HEK293 (cell line): Measurements from ENCODE around the gene NUDT13.

Source experiments
- CTCF ChIA-PET: fragments of 350-600 bp; formaldehyde crosslinking; extraction: SDS; loops from one replicate; lab custom pipeline; 2021; ENCODE audit warnings: antibody characterized with exemption; lab: Yijun Ruan, JAX
- POLR2A ChIA-PET: fragments of 300-600 bp; formaldehyde crosslinking; extraction: SDS; loops from one replicate; lab custom pipeline; 2020; ENCODE audit warnings: antibody characterized with exemption, inconsistent platforms; lab: Yijun Ruan, JAX
- H3K27ac ChIP-seq: fragments of 200-500 bp; sonication (Bioruptor generic); 2 replicates; pipeline ENCODE4 v1.5.1; 2014; ENCODE audit warnings: low read depth, low read length, control low read depth, inconsistent platforms; ENCODE audit errors: extremely low read depth
- H3K36me3 ChIP-seq, 2 experiments: fragments of 200-500 bp in 1 of 2; sonication (Bioruptor generic) in 1 of 2; 1 replicate in 1 of 2; 2 replicates in 1 of 2; pipeline ENCODE4 v1.5.1; 2014 to 2017; ENCODE audit warnings: inconsistent platforms in 2 of 2, low read length in 2 of 2; ENCODE audit not compliant: control insufficient read depth in 2 of 2, insufficient read depth in 1 of 2
- H3K4me1 ChIP-seq: fragments of 200-500 bp; sonication (Bioruptor generic); 2 replicates; pipeline ENCODE4 v1.5.1; 2014; ENCODE audit warnings: mild to moderate bottlenecking, low read length, inconsistent platforms; ENCODE audit not compliant: control insufficient read depth, insufficient read depth
- H3K4me3 ChIP-seq: 2 replicates; pipeline ENCODE4 v1.5.1; 2011; ENCODE audit warnings: low read depth, mild to moderate bottlenecking, control low read depth, low read length, moderate library complexity
- H3K9me3 ChIP-seq: fragments of 200-500 bp; sonication (Bioruptor generic); 2 replicates; pipeline ENCODE4 v1.5.1; 2014; ENCODE audit warnings: low read depth, low read length, inconsistent platforms; ENCODE audit not compliant: control insufficient read depth, insufficient read depth
- ZBTB11 ChIP-seq: fragments of 450-650 bp; formaldehyde crosslinking; conservative IDR thresholded peaks from 2 replicates; pipeline ENCODE4 v1.5.1; 2016; ENCODE audit warnings: low read depth, missing biosample characterization, missing genetic modification characterization
- ZNF350 ChIP-seq: fragments of 450-650 bp; formaldehyde crosslinking; IDR thresholded peaks from 2 replicates; pipeline ENCODE4 v1.5.0; 2017; ENCODE audit warnings: missing biosample characterization, mild to moderate bottlenecking, missing genetic modification characterization
- ZNF362 ChIP-seq: fragments of 450-650 bp; formaldehyde crosslinking; IDR thresholded peaks from 2 replicates; pipeline ENCODE4 v1.5.1; 2016; ENCODE audit warnings: missing biosample characterization, missing genetic modification characterization
- ZNF510 ChIP-seq: fragments of 450-650 bp; formaldehyde crosslinking; IDR thresholded peaks from 2 replicates; pipeline ENCODE4 v1.5.1; 2018; ENCODE audit warnings: mild to moderate bottlenecking, missing genetic modification characterization, missing biosample characterization; ENCODE audit not compliant: insufficient replicate concordance
- ZNF624 ChIP-seq: fragments of 450-650 bp; formaldehyde crosslinking; IDR thresholded peaks from 2 replicates; pipeline ENCODE4 v1.5.1; 2017; ENCODE audit warnings: missing biosample characterization, missing genetic modification characterization
- ZNF785 ChIP-seq: fragments of 450-650 bp; formaldehyde crosslinking; IDR thresholded peaks from 2 replicates; pipeline ENCODE4 v1.5.1; 2016; ENCODE audit warnings: missing biosample characterization, missing genetic modification characterization
- TF ChIP-seq, protein P1 (sequence below): fragments of 450-650 bp; formaldehyde crosslinking; IDR thresholded peaks from 2 replicates; pipeline ENCODE4 v1.5.0; 2017; ENCODE audit warnings: missing biosample characterization, missing genetic modification characterization, borderline replicate concordance
- TF ChIP-seq, protein P2 (sequence below): fragments of 450-650 bp; formaldehyde crosslinking; IDR thresholded peaks from 2 replicates; pipeline ENCODE4 v1.5.1; 2016; ENCODE audit warnings: missing biosample characterization, missing genetic modification characterization

NUDT13 gene

GRCh38 chr10:73119457-73119856, 9.2 kb downstream of the NUDT13 start:
- TF ChIP-seq ZNF350 (tag by site-specific recombination): no peak
- TF ChIP-seq, protein P1, sequence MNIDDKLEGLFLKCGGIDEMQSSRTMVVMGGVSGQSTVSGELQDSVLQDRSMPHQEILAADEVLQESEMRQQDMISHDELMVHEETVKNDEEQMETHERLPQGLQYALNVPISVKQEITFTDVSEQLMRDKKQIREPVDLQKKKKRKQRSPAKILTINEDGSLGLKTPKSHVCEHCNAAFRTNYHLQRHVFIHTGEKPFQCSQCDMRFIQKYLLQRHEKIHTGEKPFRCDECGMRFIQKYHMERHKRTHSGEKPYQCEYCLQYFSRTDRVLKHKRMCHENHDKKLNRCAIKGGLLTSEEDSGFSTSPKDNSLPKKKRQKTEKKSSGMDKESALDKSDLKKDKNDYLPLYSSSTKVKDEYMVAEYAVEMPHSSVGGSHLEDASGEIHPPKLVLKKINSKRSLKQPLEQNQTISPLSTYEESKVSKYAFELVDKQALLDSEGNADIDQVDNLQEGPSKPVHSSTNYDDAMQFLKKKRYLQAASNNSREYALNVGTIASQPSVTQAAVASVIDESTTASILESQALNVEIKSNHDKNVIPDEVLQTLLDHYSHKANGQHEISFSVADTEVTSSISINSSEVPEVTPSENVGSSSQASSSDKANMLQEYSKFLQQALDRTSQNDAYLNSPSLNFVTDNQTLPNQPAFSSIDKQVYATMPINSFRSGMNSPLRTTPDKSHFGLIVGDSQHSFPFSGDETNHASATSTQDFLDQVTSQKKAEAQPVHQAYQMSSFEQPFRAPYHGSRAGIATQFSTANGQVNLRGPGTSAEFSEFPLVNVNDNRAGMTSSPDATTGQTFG: no peak
- no peaks in the 10 kb centered on the region for H3K9me3 ChIP-seq
- H3K36me3 ChIP-seq: peaks cover 10 to 23% of the 10 kb centered on the region in 2 experiments; a peak in 2 of 3 replicates
- CTCF ChIA-PET: no interaction called here
- no peak overlapping the region for H3K4me3 ChIP-seq
- no peak overlapping the region for H3K27ac ChIP-seq
- POLR2A ChIA-PET: no interaction called here
- H3K4me1 ChIP-seq: no peaks in the 10 kb centered on the region

GRCh38 chr10:73119952-73120351, 9.7 kb downstream of the NUDT13 start:
- ChIA-PET POLR2A (no interaction called here), CTCF (no interaction called here)
- Histone ChIP-seq H3K27ac (no peak overlapping the region), H3K36me3 (peaks cover 10 to 22% of the 10 kb centered on the region in 2 experiments; a peak in 2 of 3 replicates), H3K4me1 (no peaks in the 10 kb centered on the region), H3K9me3 (no peaks in the 10 kb centered on the region), H3K4me3 (no peak overlapping the region)
- TF ChIP-seq ZBTB11 (no peak), ZNF362 (tag by site-specific recombination) (no peak)

DNA sequence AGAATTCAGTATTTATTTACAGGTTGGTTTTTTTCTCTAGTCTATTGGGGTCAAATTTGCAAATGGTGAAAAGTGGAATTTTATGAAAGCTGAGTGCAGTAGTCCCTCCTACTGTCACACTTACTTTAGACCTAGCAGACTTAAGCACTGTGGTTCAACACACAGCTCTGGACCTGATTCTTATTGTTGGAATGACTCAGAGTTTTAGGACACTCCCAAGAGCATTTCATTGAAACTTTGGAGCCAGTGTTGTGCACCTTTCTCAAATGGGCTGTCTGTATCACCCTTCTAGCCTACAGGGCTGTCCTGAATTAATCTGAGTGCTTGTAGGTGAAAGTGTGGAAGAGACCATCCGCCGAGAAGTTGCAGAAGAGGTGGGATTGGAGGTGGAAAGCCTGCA, 16.1 kb downstream of the NUDT13 start:
- H3K4me1 ChIP-seq: no peaks in the 10 kb centered on the region
- POLR2A ChIA-PET: no interaction called here
- no peak overlapping the region for H3K27ac ChIP-seq
- no peaks in the 10 kb centered on the region for H3K9me3 ChIP-seq
- TF ChIP-seq ZNF510 (tag by site-specific recombination): no peak
- TF ChIP-seq ZNF624 (tag by site-specific recombination): no peak
- TF ChIP-seq ZNF785 (tag by site-specific recombination): no peak
- TF ChIP-seq, protein P2, sequence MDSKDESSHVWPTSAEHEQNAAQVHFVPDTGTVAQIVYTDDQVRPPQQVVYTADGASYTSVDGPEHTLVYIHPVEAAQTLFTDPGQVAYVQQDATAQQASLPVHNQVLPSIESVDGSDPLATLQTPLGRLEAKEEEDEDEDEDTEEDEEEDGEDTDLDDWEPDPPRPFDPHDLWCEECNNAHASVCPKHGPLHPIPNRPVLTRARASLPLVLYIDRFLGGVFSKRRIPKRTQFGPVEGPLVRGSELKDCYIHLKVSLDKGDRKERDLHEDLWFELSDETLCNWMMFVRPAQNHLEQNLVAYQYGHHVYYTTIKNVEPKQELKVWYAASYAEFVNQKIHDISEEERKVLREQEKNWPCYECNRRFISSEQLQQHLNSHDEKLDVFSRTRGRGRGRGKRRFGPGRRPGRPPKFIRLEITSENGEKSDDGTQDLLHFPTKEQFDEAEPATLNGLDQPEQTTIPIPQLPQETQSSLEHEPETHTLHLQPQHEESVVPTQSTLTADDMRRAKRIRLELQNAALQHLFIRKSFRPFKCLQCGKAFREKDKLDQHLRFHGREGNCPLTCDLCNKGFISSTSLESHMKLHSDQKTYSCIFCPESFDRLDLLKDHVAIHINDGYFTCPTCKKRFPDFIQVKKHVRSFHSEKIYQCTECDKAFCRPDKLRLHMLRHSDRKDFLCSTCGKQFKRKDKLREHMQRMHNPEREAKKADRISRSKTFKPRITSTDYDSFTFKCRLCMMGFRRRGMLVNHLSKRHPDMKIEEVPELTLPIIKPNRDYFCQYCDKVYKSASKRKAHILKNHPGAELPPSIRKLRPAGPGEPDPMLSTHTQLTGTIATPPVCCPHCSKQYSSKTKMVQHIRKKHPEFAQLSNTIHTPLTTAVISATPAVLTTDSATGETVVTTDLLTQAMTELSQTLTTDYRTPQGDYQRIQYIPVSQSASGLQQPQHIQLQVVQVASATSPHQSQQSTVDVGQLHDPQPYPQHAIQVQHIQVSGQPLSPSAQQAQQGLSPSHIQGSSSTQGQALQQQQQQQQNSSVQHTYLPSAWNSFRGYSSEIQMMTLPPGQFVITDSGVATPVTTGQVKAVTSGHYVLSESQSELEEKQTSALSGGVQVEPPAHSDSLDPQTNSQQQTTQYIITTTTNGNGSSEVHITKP (tag by site-specific recombination): peak; percentile 46; the same call in 1 of the 2 replicates
- TF ChIP-seq, all 188 proteins: peak for 1
- Histone ChIP-seq H3K36me3 (peaks cover 35 to 64% of the 10 kb centered on the region in 2 experiments; a peak in 2 of 3 replicates), H3K4me3 (no peak overlapping the region)
- CTCF ChIA-PET: no interaction called here
